ENCODE results near the gene MCCD1.

MCCD1 gene

DNA sequence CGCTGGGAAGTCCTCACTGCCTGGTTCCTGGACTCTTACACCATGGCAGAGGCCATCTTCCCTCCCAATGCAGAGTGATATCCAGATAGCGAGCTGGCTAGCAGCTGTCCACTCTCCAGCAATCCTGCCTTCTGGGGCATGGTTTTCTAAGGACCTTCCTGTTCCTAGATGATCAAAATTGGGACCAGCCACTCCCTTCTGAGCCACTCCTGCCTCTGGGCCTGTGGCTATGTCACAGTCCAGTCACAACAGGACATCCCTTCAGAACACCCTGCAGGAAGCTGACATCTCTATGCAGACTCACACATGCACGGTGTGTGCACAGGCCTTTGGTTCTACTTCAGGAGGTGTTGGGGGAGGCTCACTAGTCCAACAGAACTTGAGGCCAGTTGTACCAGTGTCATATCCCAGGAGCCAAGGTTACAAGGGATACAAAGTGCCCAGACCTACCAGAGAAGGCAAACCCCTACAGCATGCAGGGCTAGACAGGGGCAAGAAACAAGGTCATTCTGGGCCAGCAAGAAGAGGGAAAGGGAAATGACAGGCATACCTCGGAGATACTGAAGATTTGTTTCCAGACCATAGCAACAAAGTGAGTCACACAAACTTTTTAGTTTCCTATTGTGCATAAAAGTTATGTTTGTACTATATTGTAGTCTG lies 2.7 kb upstream of the MCCD1 start:
- TF ChIP-seq, protein P1, sequence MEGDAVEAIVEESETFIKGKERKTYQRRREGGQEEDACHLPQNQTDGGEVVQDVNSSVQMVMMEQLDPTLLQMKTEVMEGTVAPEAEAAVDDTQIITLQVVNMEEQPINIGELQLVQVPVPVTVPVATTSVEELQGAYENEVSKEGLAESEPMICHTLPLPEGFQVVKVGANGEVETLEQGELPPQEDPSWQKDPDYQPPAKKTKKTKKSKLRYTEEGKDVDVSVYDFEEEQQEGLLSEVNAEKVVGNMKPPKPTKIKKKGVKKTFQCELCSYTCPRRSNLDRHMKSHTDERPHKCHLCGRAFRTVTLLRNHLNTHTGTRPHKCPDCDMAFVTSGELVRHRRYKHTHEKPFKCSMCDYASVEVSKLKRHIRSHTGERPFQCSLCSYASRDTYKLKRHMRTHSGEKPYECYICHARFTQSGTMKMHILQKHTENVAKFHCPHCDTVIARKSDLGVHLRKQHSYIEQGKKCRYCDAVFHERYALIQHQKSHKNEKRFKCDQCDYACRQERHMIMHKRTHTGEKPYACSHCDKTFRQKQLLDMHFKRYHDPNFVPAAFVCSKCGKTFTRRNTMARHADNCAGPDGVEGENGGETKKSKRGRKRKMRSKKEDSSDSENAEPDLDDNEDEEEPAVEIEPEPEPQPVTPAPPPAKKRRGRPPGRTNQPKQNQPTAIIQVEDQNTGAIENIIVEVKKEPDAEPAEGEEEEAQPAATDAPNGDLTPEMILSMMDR (conservative IDR thresholded peaks at IDR 0.05; ENCODE audit: low read depth, low read length), result no peak
- H3K4me3 ChIP-seq (ENCODE audit: low read length), result no peak overlapping the region
- no peak for DNase-seq (ENCODE audit: low read depth)

DNA sequence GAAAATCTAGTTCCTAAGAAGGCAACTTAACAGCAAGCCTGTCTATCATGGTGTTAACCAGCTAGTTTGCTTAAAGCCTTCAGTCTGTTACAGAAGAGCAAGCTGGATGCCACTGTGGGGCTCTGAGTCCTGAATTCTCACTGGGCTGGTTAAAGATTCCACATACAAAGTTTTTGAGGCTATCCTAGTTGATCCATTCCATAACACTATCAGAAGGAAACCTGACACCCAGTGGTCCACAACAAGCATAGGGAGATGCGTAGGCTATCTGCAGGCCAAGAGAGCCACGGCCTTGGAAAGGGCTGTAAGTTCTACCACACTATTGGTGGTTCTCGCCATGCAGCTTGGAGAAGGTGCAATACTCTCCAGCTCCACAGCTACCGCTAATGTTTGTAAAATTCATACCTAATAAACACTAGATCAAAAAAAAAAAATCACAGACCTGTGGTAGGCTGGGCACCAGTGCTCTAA lies 420 bp upstream of the MCCD1 start:
- DNase-seq (ENCODE audit: low read depth), result no peak
- no peak overlapping the region for H3K4me3 ChIP-seq (ENCODE audit: low read length)
- TF ChIP-seq, protein P1 (conservative IDR thresholded peaks at IDR 0.05; ENCODE audit: low read depth, low read length), result no peak

DNA sequence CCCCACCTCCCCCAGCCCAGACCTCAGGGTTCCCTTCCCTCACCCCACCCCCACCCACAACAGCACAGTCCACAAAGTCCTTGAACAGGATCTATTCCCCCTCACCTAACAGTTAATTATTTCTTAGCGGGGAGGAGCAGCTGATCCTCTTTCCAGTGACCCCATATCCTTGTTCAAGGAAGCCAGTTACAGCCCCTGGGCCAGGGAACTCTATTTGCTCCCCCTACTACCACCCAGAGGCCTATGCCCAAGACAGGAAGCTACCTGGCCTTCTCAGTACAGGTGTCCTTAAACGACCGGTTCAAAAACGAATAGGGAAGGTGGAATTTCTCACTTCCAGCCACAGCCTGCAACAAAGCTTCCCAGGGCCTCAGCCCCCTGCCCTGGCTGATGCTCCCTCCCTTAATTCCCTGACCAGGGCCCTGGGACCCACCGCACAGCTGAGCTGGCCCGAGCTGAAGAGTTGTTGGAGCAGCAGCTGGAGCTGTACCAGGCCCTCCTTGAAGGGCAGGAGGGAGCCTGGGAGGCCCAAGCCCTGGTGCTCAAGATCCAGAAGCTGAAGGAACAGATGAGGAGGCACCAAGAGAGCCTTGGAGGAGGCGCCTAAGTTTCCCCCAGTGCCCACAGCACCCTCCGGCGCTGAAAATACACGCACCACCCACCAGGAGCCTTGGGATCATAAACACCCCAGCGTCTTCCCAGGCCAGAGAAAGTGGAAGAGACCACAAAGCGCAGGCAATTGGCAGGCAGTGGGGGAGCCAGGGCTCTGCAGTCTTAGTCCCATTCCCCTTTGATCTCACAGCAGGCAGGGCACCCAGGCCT lies 778 bp downstream of the MCCD1 start:
- TF ChIP-seq, protein P1 (conservative IDR thresholded peaks at IDR 0.05; ENCODE audit: low read depth, low read length), result no peak
- DNase-seq (ENCODE audit: low read depth), result no peak
- H3K4me3 ChIP-seq (ENCODE audit: low read length), result no peak overlapping the region

DNA sequence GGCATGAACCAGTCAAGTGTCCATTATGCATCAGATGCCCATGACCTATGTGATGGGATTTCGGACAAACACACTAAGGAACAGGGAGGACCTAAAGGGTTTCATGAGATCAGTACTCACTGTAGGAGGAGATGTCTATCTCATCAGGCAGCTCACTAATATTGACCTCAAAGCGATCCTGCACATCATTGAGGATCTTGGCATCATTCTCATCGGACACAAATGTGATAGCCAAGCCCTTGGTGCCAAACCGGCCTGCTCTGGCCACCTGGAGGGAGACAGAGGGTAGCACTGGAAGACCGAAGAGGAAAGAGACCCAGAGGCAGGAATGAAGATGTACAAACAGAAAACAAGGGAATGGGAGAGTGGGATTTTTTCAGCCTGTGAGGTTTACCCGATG lies 1.9 kb downstream of the MCCD1 start:
- no peak for DNase-seq (ENCODE audit: low read depth)
- TF ChIP-seq, protein P1 (conservative IDR thresholded peaks at IDR 0.05; ENCODE audit: low read depth, low read length), result no peak
- no peak overlapping the region for H3K4me3 ChIP-seq (ENCODE audit: low read length)

DNA sequence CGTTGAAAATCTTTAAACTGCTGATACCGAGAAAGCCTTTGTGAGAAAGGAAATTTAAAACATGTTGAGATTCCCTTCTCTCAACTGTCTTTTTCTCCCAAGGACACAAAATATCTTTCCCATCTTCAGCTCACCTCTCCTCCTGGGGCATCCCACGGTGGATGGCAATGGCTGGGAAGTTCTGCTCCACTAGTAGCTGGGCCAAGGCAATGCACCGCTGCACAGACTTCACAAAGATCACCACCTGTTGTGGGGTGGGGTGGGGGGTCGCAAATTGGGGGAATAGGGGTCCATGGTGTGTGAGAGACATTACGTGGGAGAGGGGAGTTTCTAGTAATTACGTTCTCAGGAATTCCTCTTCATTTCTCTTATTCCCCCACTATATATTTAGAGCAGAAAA lies 2.4 kb downstream of the MCCD1 start:
- no peak for DNase-seq (ENCODE audit: low read depth)
- H3K4me3 ChIP-seq (ENCODE audit: low read length), result no peak overlapping the region
- TF ChIP-seq, protein P1 (conservative IDR thresholded peaks at IDR 0.05; ENCODE audit: low read depth, low read length), result no peak

DNA sequence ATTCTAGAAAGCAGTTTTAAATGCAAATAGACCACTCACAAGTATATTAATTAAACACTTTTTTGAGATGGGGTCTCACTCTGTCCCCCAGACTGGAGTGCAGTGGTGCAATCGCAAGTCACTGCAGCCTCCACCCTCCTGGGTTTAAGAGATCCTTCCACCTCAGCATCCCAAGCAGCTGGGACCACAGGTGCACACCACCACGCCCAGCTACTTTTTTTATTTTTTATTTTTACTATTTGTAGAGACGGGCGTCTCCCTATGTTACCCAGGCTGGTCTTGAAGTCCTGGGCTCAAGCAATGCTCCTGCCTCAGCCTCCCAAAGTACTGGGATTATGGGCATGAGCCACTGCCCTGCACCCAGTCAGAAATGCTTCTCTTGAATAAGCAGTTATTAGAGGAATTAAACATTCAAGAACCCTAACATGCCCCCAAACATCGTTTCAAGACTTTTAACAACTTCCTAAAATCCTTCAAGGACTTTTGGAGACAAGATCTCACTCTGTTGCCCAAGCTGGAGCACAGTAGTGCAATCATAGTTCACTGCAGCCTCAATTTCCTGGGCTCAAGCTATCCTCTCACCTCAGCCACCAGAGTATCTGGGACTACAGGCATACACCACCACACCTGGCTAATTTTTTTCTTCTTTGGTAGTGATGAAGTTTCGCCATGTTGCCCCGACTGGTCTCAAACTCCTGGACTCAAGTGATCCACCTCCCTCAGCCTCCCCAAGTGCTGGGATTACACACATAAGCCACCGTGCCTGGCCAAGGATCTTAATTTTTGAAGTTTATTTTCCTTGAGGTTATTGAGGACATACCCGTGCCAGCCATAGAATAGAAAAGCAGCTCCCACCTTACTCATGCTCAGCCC lies 3.2 kb downstream of the MCCD1 start:
- TF ChIP-seq, protein P1 (conservative IDR thresholded peaks at IDR 0.05; ENCODE audit: low read depth, low read length), result no peak
- H3K4me3 ChIP-seq (ENCODE audit: low read length), result no peak overlapping the region
- no peak for DNase-seq (ENCODE audit: low read depth)
